Endometrial microvascular endothelial cells (primary cell): ENCODE results near the gene LRRC36. TPM values are rescaled to one million over a fixed set of nuclear protein-coding genes. Genes with fewer than 3 reads are reported as not detected.

Experiments used
- in situ Hi-C: cut with HindIII; loops from 2 replicates; pipeline ENCODE4 v1.10.0; 2017; ENCODE audit warnings: low sequenced_read_pairs, low pct_unique_long_range_greater_than_20kb; ENCODE audit errors: inconsistent ontology term
- total RNA-seq: library from RNA; depleted of rRNA; stranded (reverse); fragments of >200 nt; gene quantifications from one replicate; pipeline ENCODE4 v1.2.3, GENCODE V29; 2015; ENCODE audit errors: inconsistent ontology term

The LRRC36 gene
- total RNA-seq, 1 donor from 2014 or later, result 0.56 TPM

DNA sequence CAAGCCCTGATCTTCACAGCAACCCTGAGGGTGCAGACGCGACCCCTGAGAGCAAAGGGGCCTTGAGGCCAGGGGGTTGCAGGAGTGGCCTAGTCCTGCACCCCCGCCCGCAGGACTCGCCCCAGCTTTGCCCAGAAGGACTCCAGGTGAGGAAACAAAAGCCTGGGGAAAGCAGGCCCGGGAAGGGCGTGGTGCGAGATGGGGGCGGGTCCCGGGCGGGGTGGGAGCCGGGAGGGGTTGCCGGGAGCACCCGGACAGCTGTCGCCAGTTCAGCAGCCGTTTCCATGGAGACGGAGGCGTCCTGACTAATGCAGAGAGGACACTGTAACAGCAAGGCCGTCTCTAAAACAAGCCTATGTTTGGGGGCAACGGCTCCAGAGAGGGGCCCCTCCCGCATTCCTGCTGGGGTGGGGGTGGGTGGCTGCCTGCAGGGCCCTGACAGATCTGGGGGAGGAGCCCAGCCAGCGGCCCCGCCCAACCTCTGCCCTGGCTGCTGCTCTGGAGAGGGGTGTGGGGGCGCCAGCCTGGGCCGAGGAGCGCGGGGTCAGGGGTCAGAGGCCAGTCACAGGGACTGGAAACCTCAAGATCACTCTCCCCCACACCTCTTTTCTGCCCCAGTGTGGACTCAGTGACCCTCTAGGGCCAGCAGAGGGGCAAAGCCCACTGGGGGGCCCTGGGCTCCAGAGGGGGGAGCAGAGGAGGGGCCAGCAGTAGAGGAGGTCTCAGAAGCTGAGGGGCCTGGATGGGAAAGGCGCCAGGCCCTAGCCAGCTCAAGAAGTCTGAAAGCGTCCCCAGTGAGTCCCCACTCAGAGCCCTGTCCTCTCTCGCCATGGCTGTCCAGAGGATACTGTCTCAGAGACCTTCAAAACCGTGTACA is 69.8 kb downstream of the LRRC36 start:
- in situ Hi-C loops, result no loop called here

DNA sequence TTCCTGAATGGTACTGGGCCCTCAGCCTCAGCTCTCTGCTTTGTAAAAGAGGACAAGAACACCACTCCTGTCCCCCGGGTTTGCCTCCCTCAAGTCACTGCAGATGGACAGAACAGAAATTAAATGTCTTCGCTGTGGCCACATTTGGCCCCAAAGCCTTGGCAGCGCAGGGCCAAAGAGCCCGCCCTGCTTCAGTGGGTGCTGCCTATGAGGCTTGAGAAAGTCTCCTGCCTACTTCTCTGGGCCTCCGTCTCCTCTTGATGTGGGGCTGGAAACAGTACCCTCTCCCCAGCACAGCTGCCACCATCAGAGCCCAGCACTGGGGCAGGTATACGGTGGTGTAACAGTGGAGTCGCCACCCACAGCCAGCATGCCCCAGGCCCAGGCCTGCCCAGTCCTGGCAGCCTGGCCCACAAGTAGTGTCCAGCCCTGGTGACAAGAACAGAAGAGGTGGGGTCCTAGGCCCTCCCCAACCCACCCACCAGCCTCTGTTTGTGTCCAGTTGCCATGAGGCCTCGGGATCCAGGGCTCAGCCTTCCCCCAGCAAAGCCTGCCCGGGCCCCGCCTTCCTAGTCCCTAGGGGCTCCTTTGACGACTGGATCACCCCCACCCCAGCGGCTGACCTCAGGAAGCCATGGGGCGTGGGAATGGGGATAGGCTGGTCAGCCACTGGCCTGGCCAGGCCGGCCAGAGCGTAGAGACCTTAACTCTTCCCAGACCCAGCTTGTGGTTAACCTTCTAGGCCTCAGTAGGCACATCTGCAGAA is 70.6 kb downstream of the LRRC36 start:
- in situ Hi-C loops, result no loop called here

DNA sequence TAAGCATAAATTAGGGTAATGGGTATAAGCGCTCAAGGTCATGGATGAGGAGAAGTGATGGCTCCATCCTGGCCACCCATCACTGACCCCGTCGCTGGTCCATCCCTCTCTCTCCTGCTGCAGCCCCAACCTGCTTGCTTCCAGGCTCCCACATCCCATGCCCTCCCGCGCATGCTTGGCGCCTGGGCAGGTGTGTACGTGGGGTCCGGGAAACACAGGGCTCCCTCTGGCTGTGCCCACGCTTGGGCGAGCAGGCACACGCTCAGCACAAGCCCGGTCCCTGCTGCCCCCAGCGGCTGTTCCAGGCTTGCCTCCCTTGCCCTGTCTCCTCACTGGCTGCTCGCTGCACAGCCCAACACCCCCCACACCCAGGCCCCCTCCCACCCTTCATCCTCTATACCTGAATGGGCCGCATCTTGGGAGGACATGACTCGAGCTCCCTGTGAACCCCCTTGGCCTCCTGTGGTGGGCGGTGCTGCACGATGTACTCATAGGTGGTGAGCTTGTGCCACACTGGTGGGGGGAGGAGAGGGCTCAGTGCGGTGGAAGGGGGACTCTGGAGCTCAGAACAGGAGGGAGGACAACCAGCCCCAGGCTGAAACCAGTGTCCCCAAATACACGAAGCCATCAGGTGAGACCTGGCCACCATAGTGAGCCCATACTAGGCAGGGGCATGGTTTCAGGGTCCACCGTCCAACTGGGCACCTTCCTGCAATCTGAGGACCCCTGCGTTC is 71.4 kb downstream of the LRRC36 start:
- in situ Hi-C loops, result no loop called here

DNA sequence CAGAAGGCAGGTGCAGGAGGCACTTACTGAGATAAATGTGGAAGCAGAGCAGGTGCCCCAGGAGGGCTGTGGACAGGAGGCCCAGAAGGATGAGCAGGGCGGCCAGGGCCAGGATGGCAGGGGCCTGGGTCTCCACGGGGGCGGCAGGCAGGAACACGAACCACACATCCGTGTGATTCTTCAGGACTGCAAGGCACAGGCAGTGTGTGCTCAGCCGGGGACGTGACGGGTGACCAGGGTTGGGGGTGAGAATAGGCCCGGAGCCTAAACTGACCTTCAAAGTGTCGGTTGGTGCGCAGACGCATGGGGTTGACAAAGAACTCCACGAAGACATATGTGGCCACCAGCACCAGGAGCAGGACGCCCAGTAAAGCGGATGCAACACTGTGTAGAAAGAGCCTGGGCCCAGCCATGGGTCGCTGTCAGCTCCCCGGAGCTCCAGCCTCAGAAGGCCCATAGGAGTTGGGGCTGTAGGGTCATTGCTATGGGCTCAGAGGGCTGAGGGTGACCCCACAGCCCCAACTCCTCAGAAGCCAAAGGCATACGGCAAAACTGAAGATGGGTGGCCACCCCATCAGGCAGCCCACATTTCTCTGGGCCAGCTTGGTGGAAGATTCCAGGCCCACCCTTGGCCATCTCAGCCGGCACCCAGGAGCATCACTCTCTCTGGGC is 72.1 kb downstream of the LRRC36 start:
- in situ Hi-C loops, result no loop called here

DNA sequence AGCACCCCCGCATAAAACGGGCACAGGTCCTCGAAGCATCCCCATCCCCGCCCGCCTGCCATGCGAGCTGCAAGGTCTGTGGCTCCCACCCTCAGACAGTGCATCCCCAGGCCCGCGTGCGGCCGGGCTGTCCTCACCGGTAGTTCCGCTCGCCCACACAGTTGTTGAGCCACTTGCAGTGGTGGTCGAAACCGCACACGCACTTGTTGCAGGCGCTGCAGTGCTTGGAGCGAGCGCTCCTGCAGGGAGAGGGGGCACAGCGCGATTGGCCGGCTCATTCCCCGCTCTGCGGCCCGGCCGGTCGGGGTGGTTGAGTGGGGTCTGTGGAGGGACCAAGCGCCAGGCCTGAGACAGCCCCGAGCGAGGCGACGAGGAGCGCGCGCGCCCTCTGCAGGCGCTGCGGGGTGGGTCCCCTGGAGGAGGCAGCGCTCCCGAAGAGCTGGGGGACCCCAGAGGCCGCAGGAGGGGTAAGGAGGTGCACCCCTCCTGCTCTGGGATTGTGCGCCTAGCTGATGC is 72.7 kb downstream of the LRRC36 start:
- in situ Hi-C loops, result no loop called here

DNA sequence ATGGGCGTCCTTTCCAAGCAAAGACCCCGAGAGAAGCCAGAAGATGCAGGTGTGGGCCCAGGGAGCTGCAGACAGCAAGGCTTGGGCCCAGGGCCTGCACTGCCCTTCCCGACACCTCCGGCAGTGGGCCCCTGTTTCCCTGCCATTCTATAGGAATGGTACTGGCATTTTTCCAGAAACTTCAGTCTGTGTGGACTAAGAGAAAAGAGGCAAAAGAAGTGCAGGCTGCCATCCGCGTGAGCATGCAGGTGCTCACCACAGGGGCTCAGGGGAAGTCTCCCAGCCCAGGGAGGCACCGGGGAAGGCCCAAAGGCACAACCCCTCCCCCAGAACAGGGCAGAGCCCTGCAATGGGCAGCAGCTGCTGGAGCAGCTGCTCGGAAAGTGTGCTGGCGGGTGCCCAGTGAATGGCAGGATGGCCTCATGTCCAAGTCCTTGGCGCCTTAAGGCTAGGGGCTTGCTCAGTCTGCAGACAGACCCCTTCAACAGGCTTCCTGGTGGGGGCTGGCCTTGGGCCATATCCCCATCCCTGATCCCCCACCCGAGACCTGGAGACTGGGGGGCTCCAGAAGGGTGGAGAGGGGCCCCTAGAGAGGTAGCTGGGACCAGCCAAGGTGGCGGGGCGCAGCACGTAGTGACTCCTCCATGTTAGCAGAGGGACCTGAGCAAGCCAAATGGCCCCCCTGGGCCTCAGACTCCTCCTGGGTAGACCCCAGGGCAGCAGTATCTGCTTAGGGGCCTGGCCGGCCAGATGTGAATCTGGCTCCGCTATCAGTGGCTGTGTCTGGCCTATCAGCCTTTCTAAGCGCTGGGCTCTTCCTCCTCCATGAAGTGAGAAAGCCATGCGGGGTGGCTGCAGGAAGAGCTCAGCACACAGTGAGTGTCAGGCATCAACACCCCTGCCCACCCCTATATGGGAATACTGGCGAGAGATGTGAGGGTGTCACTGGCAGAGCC is 73.4 kb downstream of the LRRC36 start:
- in situ Hi-C loops, result no loop called here

DNA sequence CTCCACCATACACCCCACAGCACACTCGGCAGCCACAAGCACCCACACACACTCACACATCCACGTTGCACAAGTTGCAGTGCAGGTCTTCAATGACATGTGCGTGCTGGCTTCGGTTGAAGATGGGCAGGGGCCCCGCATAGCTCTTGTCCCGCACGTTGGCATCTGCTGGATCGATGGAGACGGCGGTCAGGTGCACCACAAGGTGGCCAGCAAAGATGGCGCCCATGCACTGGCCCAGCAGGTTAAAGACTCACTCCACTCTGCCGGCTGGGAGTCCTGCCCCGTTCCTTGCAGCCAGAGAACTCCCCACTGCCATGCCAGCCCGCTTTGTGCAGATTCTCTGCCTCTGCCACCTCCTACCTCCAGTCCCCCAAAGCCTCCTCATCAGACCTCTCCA is 74.3 kb downstream of the LRRC36 start:
- in situ Hi-C loops, result no loop called here

DNA sequence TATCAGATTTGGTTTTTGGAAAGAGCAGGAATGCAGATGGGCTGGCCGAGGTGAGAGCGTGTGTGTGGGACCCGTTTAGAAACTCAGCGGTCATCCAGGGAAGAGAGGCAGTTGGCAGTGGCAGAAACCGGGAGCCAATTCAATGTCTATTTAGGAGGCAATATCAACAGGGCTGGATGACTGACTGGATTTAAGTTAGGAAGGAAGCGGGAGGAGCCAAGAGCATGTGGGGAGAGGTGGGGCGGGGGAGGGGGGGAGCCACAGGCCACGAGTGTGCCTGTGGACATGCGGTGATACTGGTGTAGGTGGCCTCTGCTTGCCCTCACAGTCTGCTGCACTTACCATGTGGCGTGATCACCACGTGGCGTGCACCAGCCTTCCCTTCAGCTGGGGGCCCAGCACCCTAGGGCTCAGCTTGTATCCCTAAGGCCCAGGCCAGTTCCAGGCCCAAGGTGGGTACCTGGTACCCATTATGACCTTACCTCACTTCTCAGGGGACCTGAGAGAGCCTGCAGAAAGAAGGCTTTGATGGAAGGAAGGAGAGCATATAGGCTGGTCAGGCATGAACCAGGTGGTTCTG is 77.5 kb downstream of the LRRC36 start:
- in situ Hi-C loops, result no loop called here

DNA sequence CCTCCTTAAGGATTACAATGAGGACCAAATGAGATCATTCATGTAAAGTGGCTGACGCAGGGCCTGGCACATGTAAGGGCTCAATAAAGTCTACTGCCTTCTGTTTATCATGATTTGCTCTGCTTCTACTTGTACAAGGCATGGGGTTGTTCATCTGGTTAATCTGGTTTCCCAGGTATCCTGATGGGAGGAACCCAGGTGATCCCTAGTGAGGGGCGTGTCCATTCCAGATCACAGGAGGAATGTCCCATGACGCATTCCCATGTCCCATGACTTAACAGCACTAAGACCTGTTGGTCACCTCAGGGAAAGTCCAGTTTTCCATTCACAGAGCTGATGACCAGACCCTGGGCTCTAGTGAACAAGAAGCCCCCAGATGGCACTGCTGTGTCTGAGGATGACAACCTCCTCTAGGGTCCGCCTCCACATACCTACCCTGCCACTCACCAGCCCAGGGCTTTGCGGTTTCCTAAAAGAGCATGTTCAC is 78.2 kb downstream of the LRRC36 start:
- in situ Hi-C loops, result no loop called here

DNA sequence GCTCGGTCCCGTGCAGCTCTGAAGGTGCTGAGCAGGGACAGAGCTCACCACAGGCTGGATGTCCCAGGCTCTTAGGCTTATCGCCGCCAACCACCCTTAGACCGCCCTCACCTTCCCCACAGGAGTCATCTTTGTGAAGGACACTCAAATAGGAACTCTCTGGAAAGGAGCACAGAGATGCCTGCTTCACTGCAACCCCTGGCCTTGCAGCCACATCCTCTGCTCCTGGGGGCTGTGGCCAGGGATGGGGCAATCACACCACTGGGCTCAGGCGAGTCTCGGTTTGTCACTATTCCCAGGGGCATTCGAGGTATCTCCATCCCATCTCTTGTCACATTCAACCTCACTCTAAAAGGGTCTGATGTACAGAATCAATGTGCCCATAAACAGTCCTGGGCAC is 78.7 kb downstream of the LRRC36 start:
- in situ Hi-C loops, result no loop called here

DNA sequence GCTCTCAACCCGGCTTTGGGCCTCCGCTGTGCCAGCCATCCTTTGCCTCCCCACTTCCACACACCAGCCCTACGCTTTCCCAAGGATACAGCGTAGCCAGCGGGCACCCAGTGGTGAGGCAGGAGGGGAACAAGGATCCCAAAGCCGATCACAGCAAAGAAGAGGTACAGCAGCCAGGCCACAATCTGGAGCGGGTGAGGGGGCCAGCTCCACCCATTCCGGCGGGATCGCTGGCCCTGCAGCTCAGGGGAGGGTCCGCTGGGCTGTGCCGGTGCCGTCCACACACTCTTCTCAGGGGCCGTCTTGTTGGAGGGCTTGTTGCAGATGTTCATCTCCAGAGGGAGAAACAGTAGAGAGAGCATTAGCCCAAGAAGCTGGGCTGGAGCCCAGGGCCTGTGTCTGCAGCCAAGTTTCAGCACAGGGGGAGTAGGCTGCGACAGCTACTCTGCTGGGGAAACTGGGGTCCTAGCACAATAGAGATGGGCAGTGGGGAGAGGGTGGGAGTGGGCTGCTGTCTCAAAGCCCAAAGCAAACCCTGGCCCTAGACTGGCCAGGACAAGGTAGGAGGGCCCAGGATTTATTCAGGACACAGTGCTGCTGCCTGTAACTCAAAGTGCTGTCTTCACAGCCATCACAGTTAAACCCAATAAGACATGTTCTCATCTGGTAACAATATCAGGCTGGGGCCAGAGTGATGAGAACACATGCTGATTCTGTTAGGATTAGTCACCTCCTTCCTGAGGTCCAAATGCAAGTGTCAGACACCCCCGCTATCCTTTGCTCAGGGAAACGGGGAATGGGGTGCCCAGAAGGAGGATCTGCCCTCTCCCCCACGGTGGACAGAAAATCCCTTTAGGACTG is 79.7 kb downstream of the LRRC36 start:
- in situ Hi-C loops, result no loop called here

DNA sequence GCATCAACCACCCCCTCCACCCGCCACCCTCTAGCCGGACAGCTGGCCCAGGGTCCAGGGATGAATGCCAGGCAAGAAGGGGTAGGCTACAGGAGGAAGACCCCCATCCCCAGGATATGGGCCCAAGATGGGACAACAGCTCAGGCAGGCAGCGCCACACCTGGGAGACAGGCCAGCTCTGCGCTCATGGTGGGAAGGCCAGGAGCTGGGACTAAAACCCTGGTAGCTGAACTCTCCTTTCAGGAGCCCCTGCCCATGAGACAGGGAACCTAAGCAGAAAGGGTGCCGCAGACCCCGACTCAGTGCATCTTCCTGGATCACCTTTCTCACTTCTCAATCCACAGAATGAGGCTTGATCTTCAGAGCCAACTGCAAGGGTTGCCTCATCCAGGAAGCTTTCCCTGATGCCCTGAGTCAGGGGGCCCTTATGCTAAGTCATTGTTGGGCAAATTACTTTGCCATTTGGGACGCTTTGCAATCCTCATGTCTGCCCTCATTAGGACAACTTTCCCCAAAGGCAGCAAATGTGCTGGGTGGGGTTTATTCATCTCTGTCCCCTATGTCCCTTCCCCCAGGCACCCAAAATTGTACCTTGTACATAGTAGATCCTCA is 80.7 kb downstream of the LRRC36 start:
- in situ Hi-C loops, result no loop called here

DNA sequence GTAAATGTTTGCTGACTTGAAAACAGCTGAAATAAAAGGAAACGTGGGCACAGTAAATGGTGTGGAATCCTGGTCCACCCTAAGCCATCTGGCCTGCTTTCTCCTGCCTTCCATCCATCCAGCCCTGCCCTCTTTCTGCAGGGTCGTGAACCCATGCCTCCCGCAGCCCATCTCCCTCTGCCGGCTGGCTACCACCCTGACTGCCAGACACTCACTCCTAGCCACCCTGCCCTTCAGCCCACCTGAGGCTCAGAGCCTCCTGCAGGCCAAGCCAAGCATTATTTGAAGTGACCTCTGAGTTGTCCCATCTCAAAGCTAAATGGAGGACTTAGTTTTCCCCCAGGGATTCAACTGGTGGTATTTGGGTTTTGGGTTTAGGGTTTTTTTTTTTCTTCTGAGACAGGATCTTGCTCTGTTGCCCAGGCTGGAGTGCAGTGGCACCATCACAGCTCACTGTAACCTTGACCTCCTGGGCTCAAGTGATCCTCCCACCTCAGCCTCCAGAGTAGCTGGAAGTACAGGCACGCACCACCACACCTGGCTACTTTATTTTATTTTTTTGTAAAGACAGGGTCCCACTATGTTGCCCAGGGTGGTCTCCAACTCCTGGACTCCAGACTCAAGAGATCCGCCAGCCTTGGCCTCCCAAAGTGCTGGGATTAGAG is 81.3 kb downstream of the LRRC36 start:
- in situ Hi-C loops, result no loop called here

DNA sequence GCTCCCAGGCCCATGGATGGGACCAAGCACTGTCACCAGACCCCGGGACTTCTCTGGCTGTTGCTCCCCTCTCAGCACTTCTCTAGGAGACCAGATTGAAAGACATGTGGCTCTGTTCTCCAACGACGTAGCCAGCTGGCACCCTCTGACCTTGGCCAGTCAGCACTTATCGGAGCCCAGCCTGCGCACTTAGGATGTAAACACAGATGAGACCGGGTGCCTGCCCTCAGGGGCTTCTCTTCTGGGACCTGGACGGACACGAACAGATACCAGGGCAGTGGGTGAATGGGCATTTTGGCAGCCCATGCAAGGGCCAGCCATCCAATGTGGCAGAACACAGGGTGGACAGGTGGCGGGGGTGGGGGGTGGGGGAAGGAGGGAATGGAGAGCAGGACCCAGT is 83.0 kb downstream of the LRRC36 start:
- in situ Hi-C loops, result no loop called here

DNA sequence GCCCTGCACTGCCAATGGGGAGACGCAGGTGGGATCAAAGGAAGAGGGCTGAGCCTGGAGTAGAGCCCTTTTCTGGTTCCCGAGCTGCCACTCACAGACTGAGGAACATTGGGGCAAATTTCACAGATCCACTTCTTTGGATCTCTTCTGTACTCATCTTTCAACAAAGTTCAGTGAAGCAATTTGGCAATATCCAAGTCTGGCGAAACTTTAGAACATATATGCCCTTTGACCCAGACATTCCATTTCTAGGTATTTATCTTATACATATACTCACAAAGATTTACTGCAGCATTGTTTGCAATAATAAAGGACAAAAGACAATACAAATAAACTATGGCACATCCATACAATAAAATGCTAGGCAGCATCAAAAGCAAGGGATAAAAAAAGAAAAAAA is 84.7 kb downstream of the LRRC36 start:
- in situ Hi-C loops, result no loop called here

DNA sequence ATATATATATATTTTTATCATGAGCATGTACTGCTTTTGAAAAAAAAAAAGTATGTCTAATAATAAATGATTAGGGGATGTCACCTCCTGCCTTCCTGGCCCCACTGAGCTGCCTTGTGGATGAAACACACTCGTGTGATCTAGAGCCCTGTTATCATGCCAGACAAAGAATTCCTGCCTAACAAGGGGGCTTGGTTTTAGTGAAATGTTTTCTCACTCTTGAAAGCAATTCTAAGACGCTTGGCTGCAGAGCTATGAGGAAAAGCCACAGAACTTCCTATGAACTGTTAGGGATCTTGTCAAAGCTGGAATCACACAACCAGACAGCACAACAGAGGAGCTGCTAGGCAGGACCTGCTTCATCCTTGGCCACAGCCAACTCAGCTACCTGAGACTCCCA is 85.7 kb downstream of the LRRC36 start:
- in situ Hi-C loops, result no loop called here
